GM19328 (cell line): ENCODE measurements around the gene LSAMP.

Experiments used
- ATAC-seq: cut with Tn5 transposase; IDR thresholded peaks from one replicate; pipeline ENCODE4 v1.9.1; 2021; ENCODE audit warnings: mild to moderate bottlenecking, moderate library complexity; ENCODE audit not compliant: unreplicated experiment

Gene LSAMP

DNA sequence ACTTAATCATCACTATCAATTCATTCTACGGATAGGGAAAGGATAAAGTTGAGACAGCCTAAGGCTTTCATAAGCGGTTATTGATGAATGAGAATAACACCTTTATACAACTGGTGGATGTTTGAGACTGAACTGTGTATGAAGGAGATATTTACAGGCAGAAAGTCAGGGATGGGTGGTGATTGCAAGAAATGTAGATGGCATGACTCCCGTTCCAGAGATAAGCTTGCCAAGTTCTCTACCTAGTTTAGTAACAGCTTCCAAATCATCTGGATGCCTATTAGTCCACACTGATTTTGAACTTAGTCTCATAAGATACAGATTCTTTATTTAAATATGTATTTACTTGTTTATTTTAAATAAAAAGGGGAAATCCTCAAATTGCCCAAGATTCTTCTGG, 463.2 kb downstream of the LSAMP start:
- no peak for ATAC-seq

DNA sequence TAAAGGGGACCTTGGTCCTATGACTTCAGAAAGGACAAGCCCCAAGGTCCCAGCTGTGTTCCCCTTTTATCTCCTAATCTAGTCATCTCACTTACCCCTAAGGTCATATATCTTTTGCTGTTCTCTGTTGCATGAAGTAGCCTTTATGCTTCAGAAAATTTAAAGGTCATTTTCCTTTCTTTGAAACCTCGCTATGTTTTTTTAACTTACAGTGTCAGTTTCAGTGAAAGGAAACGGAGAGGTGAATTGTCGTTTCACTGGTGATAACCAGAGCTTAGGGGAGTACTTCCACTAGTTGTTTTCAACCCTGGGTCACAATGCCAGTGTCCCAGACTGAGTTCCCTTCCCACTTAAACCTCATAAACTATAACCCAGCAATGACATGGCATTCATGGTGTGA, 464.6 kb downstream of the LSAMP start:
- no peak for ATAC-seq

DNA sequence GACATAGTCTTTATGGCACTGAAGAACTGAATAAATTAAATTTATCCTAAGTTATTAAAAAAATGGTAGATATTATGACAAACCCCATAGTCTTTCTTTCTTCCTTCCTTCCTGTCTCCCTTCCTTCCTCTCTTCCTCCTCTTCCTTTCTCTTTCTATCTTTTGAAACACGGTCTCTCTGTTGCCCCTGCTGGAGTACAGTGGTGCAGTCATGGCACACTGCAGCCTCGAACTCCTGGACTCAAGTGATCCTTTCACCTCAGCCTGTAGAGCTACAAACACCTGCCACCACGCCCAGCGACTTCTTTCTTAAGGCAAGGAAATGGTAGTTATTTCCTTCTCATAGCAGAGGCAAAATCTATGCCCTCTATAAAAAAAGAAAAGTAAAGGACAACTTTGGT, 467.4 kb downstream of the LSAMP start:
- no peak for ATAC-seq

DNA sequence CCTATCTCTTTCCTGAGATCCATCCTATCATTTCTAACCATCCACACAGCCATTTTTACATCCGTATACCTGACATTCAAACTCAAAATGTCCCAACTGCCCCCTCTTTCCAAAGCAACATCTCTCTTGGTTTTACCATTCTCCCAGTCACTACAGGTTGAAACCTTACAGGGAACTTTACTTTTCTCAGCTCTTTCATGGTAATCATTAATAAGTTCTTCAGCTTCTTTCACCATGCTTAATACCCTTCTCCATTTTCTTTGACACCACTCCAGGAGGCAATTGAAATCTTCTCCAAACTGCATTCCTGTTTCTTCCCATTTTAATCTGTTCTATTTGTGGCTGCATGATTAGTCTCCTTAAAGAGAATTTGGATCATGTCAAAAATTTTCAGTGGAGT, 469.5 kb downstream of the LSAMP start:
- ATAC-seq, result no peak

DNA sequence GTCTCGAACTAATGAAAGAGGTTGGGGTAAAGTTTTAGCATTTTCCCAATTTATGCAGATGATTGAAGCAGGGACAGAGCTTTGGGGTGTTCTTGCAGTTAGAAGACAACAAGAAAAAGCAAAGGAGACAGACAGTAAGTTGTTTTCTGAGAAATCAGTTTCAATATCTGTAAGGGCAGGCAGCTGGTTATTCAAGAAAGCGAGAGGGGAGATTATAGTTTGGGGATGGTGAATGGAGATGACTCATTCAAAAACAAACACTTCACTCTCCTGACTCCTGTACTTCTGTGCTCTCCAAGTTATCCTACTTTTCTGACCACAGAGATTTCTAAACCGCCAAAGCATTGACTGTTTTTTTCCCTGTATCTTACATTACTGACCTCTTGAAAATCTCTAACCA, 469.9 kb downstream of the LSAMP start:
- ATAC-seq, result no peak

DNA sequence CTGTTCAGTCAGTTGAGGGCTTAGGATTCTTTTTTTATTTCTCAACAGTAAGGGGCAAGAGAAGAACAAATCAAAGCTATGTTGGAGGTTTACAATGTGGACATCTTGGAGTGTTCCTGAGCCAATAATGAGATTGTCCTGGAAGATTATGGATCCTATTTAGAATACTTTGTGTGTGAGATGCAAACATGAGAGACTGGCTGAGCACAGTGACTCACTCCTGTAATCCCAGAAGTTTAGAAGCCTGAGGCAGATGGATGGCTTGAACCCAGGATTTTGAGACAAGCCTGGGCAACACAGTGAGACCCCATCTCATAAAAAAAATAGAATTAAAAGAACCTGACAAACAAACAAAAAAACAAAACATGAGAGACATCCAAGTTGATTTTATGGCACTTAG, 470.3 kb downstream of the LSAMP start:
- ATAC-seq, result no peak

DNA sequence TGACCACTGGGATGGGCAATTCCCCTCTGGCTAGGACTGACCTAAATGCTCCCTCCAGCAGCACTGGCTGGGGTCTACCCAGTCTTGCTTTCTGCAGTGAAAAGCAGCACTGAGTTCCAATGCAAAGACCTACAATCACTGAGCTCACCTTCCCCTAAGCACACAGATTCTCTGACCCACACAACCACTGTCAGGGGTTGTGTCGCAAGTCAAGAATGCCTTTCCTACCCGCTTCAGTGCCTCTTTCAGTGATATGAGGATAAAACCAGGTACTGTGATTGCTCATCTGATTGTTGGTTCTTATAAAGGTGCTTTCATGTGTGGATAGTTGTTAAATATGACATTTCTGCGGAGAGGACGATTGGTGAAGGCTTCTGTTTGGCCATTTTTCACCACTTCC, 476.4 kb downstream of the LSAMP start:
- no peak for ATAC-seq

DNA sequence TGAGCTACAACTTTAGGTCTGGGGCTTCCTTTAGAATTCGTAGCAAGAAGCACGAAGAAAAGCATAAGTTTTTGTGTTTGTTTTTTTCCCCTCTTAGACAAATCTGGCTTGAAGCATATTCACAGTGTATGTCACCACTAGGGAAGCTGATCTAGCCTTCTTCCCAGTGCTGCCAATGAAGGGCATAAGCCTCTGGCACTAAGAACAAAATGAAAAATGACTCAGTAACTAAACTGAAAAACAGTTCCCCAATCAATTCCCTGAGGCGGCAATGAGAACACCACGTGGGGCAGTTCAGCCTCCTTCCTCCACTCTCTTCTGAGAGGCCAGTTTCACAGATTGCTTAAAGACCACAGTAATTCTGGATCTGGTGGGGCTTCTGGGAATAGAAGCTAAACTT, 483.9 kb downstream of the LSAMP start:
- ATAC-seq, result no peak

DNA sequence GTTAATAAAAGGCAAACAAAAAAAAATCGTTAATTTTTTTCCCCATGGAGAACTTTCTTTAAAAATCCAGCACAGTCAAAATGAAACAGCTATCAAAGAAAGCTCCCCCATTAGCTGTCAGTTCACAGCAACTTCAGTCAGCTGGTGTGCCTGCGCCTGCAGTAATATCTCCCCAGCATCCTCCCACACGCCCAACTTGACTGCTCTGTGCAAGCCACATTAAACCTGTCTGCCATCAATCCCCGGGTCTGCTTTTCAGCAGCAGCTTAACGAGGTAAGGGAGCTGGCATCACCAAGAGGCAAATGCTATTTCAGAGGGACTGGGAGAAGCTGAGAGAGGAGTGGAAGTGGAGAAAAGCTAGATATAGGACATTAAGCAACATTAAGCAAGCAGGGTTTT, 484.5 kb downstream of the LSAMP start:
- peak; percentile 87 for ATAC-seq

DNA sequence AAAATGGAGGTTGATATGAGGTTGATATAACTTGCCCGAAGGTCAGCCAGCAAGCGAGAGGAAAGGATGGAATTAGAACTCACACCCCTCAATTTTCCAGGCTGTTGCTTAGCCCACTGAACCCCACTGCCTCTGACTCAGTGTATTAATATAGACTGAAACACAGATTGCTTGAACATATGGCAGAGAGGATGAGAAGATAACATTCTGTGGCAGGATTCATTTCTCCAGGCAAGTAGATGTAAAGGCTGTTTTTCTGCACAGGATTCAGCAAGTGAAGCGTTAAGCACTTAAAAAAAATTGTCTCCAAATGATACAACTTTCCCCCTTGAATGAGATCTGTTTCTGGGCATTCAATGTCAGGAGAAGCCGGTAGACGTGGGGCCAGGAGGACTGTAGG, 486.8 kb downstream of the LSAMP start:
- ATAC-seq, result no peak

DNA sequence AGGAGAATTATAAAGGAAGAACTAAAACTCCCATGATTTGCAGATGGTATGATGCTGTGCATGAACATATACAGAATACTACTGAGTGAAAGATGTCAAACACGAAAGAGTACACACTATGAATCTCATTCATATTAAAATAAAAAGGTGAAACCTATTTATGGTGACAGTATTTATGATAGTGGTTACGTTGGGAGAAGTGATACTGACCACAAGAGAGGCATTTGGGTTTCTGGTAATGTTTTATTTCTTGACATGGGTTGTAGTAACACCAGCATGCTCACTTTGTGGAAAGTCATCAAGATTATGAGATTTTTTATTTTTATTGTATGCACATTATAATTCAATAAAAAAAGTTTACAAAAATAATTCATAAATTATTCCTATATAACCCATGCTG, 498.0 kb downstream of the LSAMP start:
- ATAC-seq, result no peak

DNA sequence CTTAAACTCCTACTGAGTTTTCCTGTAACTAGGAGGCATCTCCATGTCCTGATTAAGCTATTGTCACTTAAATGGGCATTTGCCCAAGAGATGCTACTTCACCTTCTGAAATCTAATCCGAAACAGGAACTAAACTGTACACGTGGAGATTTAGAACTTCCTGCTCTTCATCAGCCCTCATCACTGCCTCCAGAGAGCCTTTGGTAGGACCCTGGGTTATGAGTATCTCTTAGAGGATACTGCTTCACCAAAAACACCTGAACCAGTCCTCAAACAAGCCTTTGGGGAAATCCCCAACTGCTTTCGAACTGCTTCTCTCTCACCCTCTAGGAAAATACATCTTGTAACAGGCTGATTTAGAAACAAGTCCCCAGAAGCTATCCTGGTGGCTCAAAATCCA, 501.7 kb downstream of the LSAMP start:
- peak; percentile 62 for ATAC-seq

DNA sequence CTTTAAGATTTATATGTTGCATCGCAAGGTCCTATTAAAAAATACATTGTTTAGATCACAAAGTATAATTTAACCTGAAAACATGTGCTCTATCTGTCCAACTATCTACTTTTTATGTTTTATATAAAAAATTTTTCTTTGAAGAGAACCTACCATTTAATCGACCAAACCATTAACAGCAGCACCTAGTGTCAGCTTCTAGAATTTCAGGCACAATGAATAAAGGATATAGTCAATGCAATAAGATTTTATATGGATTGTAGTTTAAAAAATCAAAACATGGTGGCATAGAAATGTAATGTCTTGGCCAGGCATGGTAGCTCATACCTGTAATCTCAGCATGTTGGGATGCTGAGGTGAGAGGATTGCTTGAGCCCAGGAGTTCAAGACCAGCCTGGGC, 508.2 kb downstream of the LSAMP start:
- ATAC-seq, result no peak

DNA sequence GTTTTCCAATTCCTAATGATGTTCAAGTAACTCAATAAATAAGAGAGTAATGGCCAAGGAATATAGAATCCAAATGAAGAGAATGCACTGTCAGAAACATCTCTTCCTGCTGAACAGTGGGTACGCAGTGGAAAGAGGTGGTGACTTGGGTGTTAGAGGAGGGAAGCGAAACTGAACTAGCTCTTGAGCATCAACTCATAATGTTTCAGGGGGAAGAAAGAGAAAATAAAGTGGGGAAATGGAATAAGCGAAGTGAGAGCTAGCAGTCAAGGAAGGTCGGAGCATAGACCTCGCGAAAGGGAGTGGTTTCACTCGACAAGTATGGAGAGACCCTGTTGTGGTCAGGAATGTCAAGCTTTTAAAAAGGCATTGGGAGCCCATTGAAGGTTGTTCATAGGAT, 512.5 kb downstream of the LSAMP start:
- peak; percentile 54 for ATAC-seq

DNA sequence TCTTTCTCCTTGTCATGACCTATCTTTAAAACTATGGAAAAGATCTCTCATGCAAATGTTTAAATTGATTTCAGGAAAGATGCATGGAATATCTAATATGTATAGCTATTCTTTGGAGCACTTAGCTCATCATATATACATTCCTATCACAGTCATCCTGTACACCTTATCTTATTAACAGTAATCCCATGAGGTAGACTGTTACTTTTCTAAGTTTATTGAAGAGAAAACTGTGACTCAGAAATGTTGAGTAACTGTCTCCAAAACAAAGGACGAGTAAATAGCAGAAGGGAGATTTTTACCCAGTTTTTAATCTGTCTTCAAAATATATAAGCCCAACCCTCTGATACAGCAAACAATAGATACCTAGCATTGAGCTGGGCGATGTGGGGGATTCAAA, 513.7 kb downstream of the LSAMP start:
- no peak for ATAC-seq

DNA sequence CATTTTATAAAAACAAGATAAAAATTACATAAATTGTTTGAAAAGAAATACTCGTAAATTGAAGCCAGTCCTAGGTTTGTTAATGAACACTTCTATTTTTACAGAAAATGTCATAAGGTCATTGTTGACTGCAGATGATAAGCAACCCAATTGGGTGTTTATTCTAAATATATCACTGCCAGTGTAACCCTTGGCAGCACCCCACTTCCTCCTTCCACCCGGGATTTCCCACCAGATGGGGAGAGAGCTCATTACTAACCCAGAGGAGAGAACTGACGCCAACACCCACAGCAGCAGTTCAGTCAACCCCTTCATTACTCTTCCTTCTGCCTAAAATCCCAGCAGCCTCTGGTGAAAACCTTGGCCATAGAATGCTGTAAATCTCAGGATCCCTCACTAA, 514.4 kb downstream of the LSAMP start:
- no peak for ATAC-seq

DNA sequence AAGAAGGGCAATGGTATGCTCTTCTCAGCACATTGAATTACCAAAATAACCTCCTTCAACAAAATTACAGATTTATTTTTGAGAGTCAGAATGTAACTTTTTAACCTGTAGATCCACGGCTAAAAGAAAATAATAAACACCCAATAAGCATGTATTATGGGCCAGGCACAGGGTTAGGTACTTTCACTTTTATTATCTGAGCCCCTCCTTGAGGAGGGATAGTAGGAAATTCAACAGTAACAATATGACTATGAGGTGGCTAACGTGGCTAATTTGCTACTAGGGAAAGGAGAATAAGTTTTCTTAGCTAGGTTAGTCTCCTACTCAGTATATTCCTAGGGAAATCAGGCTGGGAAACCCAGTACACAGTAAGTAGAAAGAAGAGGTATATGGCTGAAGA, 515.1 kb downstream of the LSAMP start:
- no peak for ATAC-seq

DNA sequence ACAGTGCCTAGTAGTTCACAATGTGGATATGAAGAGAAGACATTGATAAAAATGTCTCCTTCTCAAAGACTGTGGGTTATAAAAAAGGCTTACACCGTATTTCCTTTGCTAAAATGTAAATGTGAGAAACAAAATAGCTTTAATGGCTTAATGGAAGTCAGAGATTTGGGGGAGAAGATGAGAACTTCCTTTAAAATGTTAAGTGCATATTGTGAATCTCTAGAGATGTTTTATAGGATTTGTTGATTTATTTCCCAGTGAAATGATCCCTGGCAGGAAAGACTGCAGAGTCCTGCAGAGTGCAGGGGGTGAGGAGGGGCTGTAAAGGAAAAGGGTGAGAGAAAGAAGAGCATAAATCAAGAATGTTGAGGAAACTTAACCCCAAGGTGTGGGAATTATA, 516.9 kb downstream of the LSAMP start:
- no peak for ATAC-seq

DNA sequence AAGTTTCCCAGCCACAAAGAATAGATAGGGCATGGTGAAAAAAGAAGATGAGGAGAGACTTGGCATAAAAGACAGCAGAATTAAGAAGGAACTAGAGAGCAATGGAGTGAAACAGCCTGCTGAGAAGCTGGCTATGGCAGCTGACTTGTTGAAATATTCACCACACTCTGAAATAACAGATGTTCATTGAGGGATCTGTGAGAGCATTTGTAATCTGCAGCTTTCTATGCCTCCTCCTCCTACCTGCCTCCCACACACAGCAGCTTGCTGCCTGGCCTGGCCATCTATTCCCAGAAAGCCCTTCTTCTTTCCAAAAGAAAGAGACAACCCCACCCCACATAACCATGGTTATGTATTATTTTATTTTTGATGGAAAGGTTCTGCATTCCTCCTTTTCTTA, 518.1 kb downstream of the LSAMP start:
- ATAC-seq, result no peak

DNA sequence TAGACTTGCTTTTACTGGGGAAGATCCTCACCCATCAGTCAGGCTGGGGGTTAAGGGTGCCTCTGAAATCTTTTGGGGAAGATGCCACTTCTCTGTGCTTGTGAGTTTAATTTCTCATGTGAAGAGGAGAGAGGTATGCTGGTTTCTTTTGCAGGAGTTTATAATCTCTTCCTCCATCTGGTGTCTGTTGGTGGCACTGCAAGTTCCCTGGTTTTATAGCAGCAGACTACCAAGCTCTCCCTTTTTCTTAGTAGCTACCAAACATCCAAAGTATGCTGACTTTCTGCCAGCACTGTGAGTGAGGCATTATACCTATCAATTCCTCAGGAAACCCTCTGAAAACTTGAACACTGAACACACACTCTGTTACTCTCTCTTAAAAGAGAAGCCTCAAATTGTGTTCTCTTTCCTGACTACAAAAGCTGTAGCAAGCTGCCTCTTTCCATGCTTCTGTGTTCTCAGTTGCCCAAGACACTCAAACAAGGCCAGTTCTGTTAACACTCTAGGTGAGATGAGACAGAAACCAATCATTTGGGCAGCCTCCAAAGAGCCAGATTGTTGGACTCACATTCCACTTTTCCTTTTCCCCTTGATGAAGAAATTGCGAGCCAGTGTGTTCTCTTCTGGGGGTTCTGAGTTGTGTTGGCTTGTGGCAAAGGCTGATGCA, 522.5 kb downstream of the LSAMP start:
- no peak for ATAC-seq

DNA sequence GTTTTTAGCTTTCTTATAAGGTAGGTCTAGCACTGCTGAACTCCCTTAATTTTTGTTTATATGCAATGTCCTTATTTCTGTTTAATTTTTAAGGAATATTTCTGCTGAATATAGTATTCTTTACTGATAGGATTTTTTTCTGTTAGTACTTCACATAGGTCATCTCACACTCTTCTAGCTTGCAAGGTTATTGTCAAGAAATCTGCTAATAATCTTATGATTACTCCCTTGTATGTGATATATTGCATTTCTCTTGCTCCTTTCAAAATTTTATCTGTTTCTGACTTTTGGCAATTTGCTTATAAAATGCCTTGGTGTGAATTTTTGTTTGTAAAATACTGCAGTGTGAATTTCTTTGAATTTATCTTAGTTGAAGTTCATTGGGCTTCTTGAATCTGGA, 523.6 kb downstream of the LSAMP start:
- no peak for ATAC-seq

DNA sequence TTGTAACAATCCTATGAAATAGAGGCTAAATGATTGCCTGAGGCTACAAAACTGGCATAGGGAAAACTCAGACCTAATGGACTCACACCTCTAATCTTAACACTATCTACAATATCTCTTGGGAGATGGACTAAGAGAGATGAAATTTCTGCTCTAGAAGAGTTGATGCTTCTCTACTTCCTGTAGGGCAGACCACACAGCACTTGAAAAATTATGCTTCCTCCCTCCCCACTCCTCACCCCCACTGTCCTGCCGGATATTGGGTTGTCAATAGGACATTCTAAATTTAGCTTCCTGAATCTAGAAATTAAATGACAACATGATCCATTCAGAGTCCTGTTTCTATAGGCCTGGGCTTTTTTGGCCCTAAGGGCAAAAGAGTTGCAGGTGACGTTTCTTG, 526.4 kb downstream of the LSAMP start:
- ATAC-seq, result no peak

DNA sequence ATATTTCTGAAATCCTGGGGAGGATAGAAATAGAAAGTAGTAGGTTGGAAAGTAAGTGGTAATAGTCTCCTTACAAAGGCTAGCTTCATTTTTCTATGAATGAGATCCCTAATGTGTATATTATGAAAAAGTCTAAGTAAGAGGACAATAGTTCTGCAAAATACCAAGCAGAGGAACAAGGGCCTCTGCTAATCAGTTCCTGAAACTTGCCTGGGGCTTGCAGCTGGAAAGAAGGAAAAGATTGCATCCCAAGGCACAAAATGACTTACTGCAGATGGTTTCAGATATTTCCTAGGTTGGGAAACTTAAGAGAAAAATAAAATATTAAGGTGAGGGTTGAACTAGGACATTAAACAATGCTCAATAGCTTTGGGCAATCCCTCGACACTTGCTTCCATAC, 528.4 kb downstream of the LSAMP start:
- ATAC-seq, result no peak

DNA sequence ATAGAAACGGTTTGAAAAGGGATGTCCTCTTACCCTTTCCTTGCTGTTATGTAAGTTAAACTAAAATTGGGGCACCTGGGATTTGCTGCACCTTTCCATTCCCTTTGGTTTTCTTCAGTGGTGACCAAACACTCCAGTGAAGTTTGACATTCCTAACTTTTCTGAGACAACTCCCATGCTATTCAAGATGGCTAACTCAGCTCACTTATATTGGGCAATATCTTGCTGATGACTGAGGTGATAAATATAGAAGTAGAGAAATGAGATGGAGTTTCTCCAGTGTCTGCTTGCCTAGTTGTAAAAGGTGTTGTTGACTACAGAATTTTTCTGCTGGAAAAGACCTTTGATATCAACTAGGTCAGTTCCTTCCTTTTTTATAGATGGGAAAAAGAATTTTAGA, 530.2 kb downstream of the LSAMP start:
- ATAC-seq, result no peak
